GM12878 (cell line): Measurements from ENCODE around the gene BCKDHB. TPM values are rescaled to one million over a fixed set of nuclear protein-coding genes. Genes with fewer than 3 reads are reported as not detected.

Source experiments
- ATAC-seq: fragments of 200-7000 bp; cut with Tn5 transposase; 3 replicates; pipeline ENCODE4 v1.9.1; 2020; ENCODE audit warnings: mild to moderate bottlenecking, moderate library complexity
- BruUV-seq: library from RNA; stranded (reverse); fragments of 400-500 nt; replicated peaks from 2 replicates; lab custom pipeline; 2021; lab: Mats Ljungman, UMichigan
- CTCF ChIA-PET: fragments of 300-600 bp; sonication (Branson Sonifier 250); formaldehyde crosslinking; extraction: SDS; loops from one replicate; lab custom pipeline; 2021; ENCODE audit warnings: inconsistent platforms; lab: Yijun Ruan, JAX
- POLR2A ChIA-PET: fragments of 350-600 bp; formaldehyde crosslinking; extraction: SDS; loops from one replicate; lab custom pipeline; 2021; ENCODE audit warnings: inconsistent platforms; lab: Charles Lee
- RAD21 ChIA-PET: fragments of 300-600 bp; sonication (Branson Sonifier 250); formaldehyde crosslinking; loops from one replicate; lab custom pipeline; 2023; ENCODE audit warnings: antibody characterized with exemption; ENCODE audit not compliant: unreplicated experiment; lab: Charles Lee
- SMC1A ChIA-PET: fragments of 300-600 bp; sonication (Branson Sonifier 250); formaldehyde crosslinking; loops from one replicate; lab custom pipeline; 2023; ENCODE audit not compliant: unreplicated experiment, uncharacterized antibody; lab: Charles Lee
- DNase-seq: peaks from one replicate; pipeline ENCODE4 v3.0.0-alpha.2; 2011; ENCODE audit warnings: low read depth, low spot score
- FAIRE-seq: peaks from 3 replicates; lab custom pipeline; 2011; peaks lifted over from hg19 to GRCh38; lab: Jason Lieb, UNC
- H2AFZ ChIP-seq: 2 replicates; pipeline ENCODE4 v1.6.0; 2011; ENCODE audit warnings: low read depth, low read length, control low read depth; ENCODE audit not compliant: control insufficient read depth
- H3K27ac ChIP-seq: 2 replicates; pipeline ENCODE4 v1.5.1; 2011; ENCODE audit warnings: control low read depth; ENCODE audit not compliant: control insufficient read depth, insufficient read depth
- H3K27me3 ChIP-seq, 2 experiments: replicated peaks in 1 of 2; 2 replicates each; pipeline versions ENCODE4 v1.6.0 to v1.6.1; 2011; ENCODE audit warnings: low read length in 1 of 2; ENCODE audit not compliant: control insufficient read depth in 2 of 2, insufficient read depth in 2 of 2
- H3K36me3 ChIP-seq, 2 experiments: 2 replicates each; pipeline ENCODE4 v1.5.1; 2011; ENCODE audit warnings: low read length in 1 of 2; ENCODE audit not compliant: control insufficient read depth in 2 of 2, insufficient read depth in 2 of 2
- H3K4me1 ChIP-seq: 2 replicates; pipeline ENCODE4 v1.6.1; 2011; ENCODE audit warnings: mild to moderate bottlenecking, low read length, moderate library complexity, mixed read lengths; ENCODE audit not compliant: control insufficient read depth, insufficient read depth
- H3K4me2 ChIP-seq: 2 replicates; pipeline ENCODE4 v1.6.0; 2011; ENCODE audit warnings: control low read depth; ENCODE audit not compliant: control insufficient read depth, insufficient read depth
- H3K4me3 ChIP-seq: fragments of 200-600 bp; sonication (generic); 2 replicates; pipeline ENCODE4 v1.5.1; 2016
- H3K79me2 ChIP-seq: 2 replicates; pipeline ENCODE4 v1.6.0; 2011; ENCODE audit warnings: low read length; ENCODE audit not compliant: control insufficient read depth, insufficient read depth
- H3K9ac ChIP-seq: 2 replicates; pipeline ENCODE4 v1.8.0; 2011; ENCODE audit warnings: low read length, control low read depth, mixed read lengths; ENCODE audit not compliant: control insufficient read depth, insufficient read depth
- H3K9me3 ChIP-seq: replicated peaks from 3 replicates; pipeline ENCODE4 v1.5.1; 2011; ENCODE audit warnings: mild to moderate bottlenecking, low read length; ENCODE audit not compliant: control insufficient read depth, insufficient read depth
- H4K20me1 ChIP-seq: 2 replicates; pipeline ENCODE4 v1.6.0; 2011; ENCODE audit not compliant: control insufficient read depth, insufficient read depth
- CHD1 ChIP-seq: IDR thresholded peaks from 2 replicates; pipeline ENCODE4 v1.6.1; 2012; ENCODE audit warnings: low read depth, low read length, improper control_type of control experiment
- CREB1 ChIP-seq: IDR thresholded peaks from 2 replicates; pipeline ENCODE4 v1.6.1; 2012; ENCODE audit warnings: low read depth, mild to moderate bottlenecking, inconsistent platforms
- DPF2 ChIP-seq: fragments of 450-650 bp; IDR thresholded peaks from 2 replicates; pipeline ENCODE4 v1.6.1; 2017; ENCODE audit warnings: mild to moderate bottlenecking
- E2F8 ChIP-seq: fragments of 450-650 bp; IDR thresholded peaks from 2 replicates; pipeline ENCODE4 v1.6.1; 2018; ENCODE audit warnings: mild to moderate bottlenecking, low read depth, moderate library complexity; ENCODE audit not compliant: partially characterized antibody
- GABPA ChIP-seq: IDR thresholded peaks from 2 replicates; pipeline ENCODE4 v1.6.1; 2014; ENCODE audit warnings: antibody characterized with exemption, low read depth, mild to moderate bottlenecking, inconsistent platforms
- POLR2AphosphoS5 ChIP-seq: IDR thresholded peaks from 2 replicates; pipeline ENCODE4 v1.6.1; 2011; ENCODE audit warnings: mild to moderate bottlenecking, low read length, inconsistent platforms
- RELA ChIP-seq: fragments of 450-650 bp; IDR thresholded peaks from 2 replicates; pipeline ENCODE4 v1.8.0; 2014; ENCODE audit warnings: borderline replicate concordance; ENCODE audit not compliant: partially characterized antibody
- TAF1 ChIP-seq: IDR thresholded peaks from 2 replicates; pipeline ENCODE4 v1.6.1; 2011; ENCODE audit warnings: mild to moderate bottlenecking, low read depth, low read length, borderline replicate concordance
- TCF7 ChIP-seq: IDR thresholded peaks from 2 replicates; pipeline ENCODE4 v1.6.1; 2014; ENCODE audit warnings: antibody characterized with exemption, borderline replicate concordance
- in situ Hi-C: fragments of 300-500 bp; cut with MboI; formaldehyde crosslinking; loops from 9 replicates; pipeline ENCODE4 v1.14.3; 2018; ENCODE audit warnings: mixed read lengths
- intact Hi-C: fragments of 100-400 bp; cut with micrococcal nuclease; formaldehyde crosslinking; loops from one replicate; pipeline ENCODE4 v1.14.2; 2022; ENCODE audit not compliant: unreplicated experiment
- polyA plus RNA-seq, 11 experiments: library from polyadenylated mRNA; depleted of rRNA in 4 of 11; unstranded in 6 of 11; stranded (reverse) in 5 of 11; fragments of >200 nt; fragmentation: Nextera tagmentation in 4 of 11; fragmentation: Illumina TruSeq in 1 of 11; extraction: Ambion mirVana in 4 of 11; extraction: Trizol in 1 of 11; gene quantifications; 1 replicate in 1 of 11; 2 replicates in 10 of 11; pipeline versions ENCODE4 v1.2.1 to v1.2.3, GENCODE V29; 2011 to 2016; ENCODE audit warnings: inconsistent platforms in 2 of 11, missing spikeins in 2 of 11, low read depth in 1 of 11
- total RNA-seq, 4 experiments: library from RNA; depleted of rRNA in 3 of 4; stranded (reverse); fragments of >200 nt in 3 of 4; fragmentation: Illumina TruSeq in 1 of 4; extraction: Trizol in 1 of 4; gene quantifications; 2 replicates each; pipeline versions ENCODE4 v1.2.1 to v1.2.3, GENCODE V29; 2013 to 2021

BCKDHB gene
- total and polyA plus RNA-seq, 10 of the 15 experiments (the other 5 are each of a cell fraction or from before 2014, with no cell fraction given), result 12.9 to 57.1 (median 25.3) TPM

- TF ChIP-seq E2F8, result no peak
These were observed 231.8 kb downstream of the BCKDHB start (continued) for GRCh38 chr6:80338201-80338836.

GRCh38 chr6:80339421-80339820 is 232.9 kb downstream of the BCKDHB start:
- in situ Hi-C loops (no loop called here), intact Hi-C loops (loop anchor here (5.0 kb wide), 1 partner anchor 127 kb away; no protein-coding TSS in a partner anchor)
- H4K20me1 ChIP-seq, result no peaks in the 10 kb centered on the region
- ATAC-seq, result no peak
- no TSS peak for BruUV-seq
- H3K9ac ChIP-seq, result no peak overlapping the region
- H3K9me3 ChIP-seq, result no peaks in the 10 kb centered on the region
- no peak overlapping the region for H3K4me2 ChIP-seq
- POLR2A ChIA-PET, result no interaction called here
- TF ChIP-seq CHD1 (no peak), GABPA (no peak), DPF2 (no peak), CREB1 (no peak), TCF7 (no peak), POLR2AphosphoS5 (no peak), TAF1 (no peak), RELA (no peak)
- H3K36me3 ChIP-seq, result no peaks in the 10 kb centered on the region
- no peaks in the 10 kb centered on the region for H3K79me2 ChIP-seq
- no peak for DNase-seq
- no peaks in the 10 kb centered on the region for H3K4me1 ChIP-seq
- H3K27ac ChIP-seq, result no peak overlapping the region
- CTCF ChIA-PET, result no interaction called here
- SMC1A ChIA-PET, result no interaction called here
- no peak for FAIRE-seq
- H3K4me3 ChIP-seq, result no peak overlapping the region
- no peaks in the 10 kb centered on the region for H3K27me3 ChIP-seq
- no peak overlapping the region for H2AFZ ChIP-seq
- RAD21 ChIA-PET, result no interaction called here
